MCF 10A (cell line): ENCODE measurements around the gene TIMM23B. TPM values are rescaled to one million over a fixed set of nuclear protein-coding genes. Genes with fewer than 3 reads are reported as not detected.
"Not testable (repeated sequence)": the region's sequence is repeated elsewhere in the genome, so short reads cannot be mapped to it uniquely, and the experiment has no call there.

Source experiments
- BruUV-seq: library from RNA; stranded (reverse); fragments of 400-500 nt; replicated peaks from 2 replicates; lab custom pipeline; 2021; lab: Mats Ljungman, UMichigan
- CTCF ChIA-PET: fragments of 300-600 bp; sonication (Branson Sonifier 250); formaldehyde crosslinking; extraction: SDS; loops from one replicate; lab custom pipeline; 2021; ENCODE audit warnings: antibody characterized with exemption, inconsistent platforms; lab: Yijun Ruan, JAX
- POLR2A ChIA-PET: fragments of 300-600, 350-650 bp; sonication (Branson Sonifier 250); formaldehyde crosslinking; extraction: SDS; loops from one replicate; lab custom pipeline; 2020; ENCODE audit warnings: antibody characterized with exemption, inconsistent platforms; lab: Yijun Ruan, JAX
- DNase-seq: peaks from one replicate; pipeline ENCODE4 v3.0.0-alpha.2; 2018; ENCODE audit not compliant: unreplicated experiment
- H3K27ac Mint-ChIP-seq: one replicate; pipeline ENCODE4 v1.8.0; 2022; ENCODE audit warnings: mild to moderate bottlenecking, low read depth, mixed read lengths; ENCODE audit not compliant: unreplicated experiment
- H3K27me3 Mint-ChIP-seq: one replicate; pipeline ENCODE4 v1.8.0; 2022; ENCODE audit warnings: mixed read lengths; ENCODE audit not compliant: insufficient read depth, unreplicated experiment
- H3K36me3 Mint-ChIP-seq: one replicate; pipeline ENCODE4 v1.8.0; 2022; ENCODE audit warnings: mild to moderate bottlenecking, moderate library complexity, mixed read lengths; ENCODE audit not compliant: insufficient read depth, unreplicated experiment
- H3K4me1 Mint-ChIP-seq: one replicate; pipeline ENCODE4 v1.8.0; 2022; ENCODE audit warnings: mixed read lengths; ENCODE audit not compliant: insufficient read depth, unreplicated experiment
- H3K4me3 Mint-ChIP-seq: one replicate; pipeline ENCODE4 v1.8.0; 2022; ENCODE audit warnings: mild to moderate bottlenecking, moderate library complexity, mixed read lengths; ENCODE audit not compliant: unreplicated experiment
- H3K9me3 Mint-ChIP-seq: one replicate; pipeline ENCODE4 v1.8.0; 2022; ENCODE audit warnings: mixed read lengths; ENCODE audit not compliant: unreplicated experiment
- intact Hi-C: fragments of 100-400 bp; cut with micrococcal nuclease; formaldehyde crosslinking; loops from 2 replicates; pipeline ENCODE4 v1.14.1; 2022
- total RNA-seq: library from RNA; stranded (reverse); gene quantifications from 2 replicates; pipeline ENCODE4 v1.2.3, GENCODE V29; 2022

Gene TIMM23B
- total RNA-seq, 1 experiment from 2014 or later: 34.4 TPM

DNA sequence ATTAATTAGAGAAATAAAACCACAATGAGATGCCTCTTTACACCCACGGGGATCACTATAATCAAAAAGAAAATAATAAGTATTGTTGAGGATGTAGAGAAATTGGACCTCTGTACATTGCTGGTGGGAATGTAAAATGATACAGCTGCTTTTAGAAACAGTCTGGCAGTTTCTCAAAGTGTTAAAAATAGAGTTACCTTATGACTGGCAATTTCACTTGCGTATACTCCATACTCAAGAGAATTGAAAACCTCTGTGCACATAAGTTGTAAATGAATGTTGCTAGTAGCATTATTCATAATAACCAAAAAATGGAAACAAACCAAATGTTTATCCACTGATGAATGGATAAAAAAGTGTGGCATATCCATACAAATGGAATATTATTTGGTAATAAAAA, 6.3 kb downstream of the TIMM23B start:
- POLR2A ChIA-PET, H3K27ac Mint-ChIP-seq, H3K9me3 Mint-ChIP-seq, intact Hi-C loops, H3K4me3 Mint-ChIP-seq, CTCF ChIA-PET, DNase-seq, BruUV-seq, H3K4me1 Mint-ChIP-seq, H3K27me3 Mint-ChIP-seq: not testable (repeated sequence)
- peaks cover 42% of the 10 kb centered on the region for H3K36me3 Mint-ChIP-seq

DNA sequence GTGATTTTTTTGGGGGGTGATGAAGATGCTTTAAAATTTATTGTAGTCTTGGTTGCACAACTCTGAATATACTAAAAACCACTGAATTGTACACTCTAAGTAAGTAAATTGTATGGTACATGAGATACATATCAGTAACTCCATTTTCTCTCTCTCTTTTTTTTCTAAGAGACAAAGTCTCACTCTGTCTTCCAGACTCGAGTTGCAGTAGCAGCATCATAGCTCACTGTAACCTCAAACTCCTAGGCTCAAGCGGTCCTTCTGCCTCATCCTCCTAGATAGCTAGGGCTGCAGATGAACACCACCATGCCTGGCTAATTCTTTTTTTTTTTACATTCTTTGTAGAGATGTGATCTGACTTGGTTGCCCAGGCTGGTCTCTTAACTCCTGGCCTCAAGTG, 6.9 kb downstream of the TIMM23B start:
- H3K4me1 Mint-ChIP-seq, H3K9me3 Mint-ChIP-seq, POLR2A ChIA-PET, DNase-seq, intact Hi-C loops, CTCF ChIA-PET, H3K27me3 Mint-ChIP-seq, H3K4me3 Mint-ChIP-seq, BruUV-seq, H3K27ac Mint-ChIP-seq: not testable (repeated sequence)
- peaks cover 48% of the 10 kb centered on the region for H3K36me3 Mint-ChIP-seq

DNA sequence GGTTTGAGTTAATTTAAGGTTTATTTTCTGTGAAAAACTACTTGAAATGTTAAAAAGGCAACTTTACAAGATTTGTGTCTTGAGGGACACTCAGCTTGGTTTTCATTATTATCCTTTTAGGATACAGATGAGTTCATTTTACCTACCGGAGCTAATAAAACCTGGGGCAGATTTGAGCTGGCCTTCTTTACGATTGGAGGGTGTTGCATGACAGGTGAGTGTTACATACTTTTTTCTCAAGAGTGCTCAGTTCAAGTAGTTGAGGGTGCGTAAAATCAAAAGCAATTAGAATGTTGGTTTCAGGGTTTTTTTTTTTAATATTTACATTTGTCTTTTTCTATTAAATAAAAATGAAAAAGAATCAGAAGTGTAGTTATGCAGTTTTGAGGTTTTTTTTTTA, 10.2 kb downstream of the TIMM23B start:
- CTCF ChIA-PET: interaction anchor here (0.7 kb wide), 1 partner anchor 117 kb away, joined by 3 read pairs; no protein-coding TSS in a partner anchor
- peaks cover 44% of the 10 kb centered on the region for H3K36me3 Mint-ChIP-seq
- DNase-seq, H3K27ac Mint-ChIP-seq, H3K4me1 Mint-ChIP-seq, POLR2A ChIA-PET, H3K27me3 Mint-ChIP-seq, BruUV-seq, H3K9me3 Mint-ChIP-seq, intact Hi-C loops, H3K4me3 Mint-ChIP-seq: not testable (repeated sequence)

DNA sequence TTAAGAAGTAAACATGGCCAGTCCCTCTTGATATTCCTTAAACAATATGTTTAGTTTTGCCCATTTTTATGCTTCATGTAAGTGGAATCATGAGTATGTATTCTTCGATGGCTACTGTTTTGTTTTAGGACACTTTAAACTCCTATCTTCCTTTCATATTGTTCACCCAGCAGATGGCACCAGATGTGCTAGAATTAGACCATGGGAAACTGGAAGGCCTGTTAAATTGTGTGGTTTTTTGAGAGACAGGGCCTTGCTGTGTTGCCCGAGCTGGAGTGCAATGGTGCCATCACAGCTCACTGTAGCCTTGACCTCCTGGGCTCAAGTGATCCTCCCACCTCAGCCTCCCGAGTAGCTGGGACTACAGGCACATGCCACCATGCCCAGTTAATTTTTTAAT, 11.3 kb downstream of the TIMM23B start:
- POLR2A ChIA-PET, BruUV-seq, CTCF ChIA-PET, H3K9me3 Mint-ChIP-seq, H3K4me3 Mint-ChIP-seq, intact Hi-C loops, H3K27ac Mint-ChIP-seq, H3K4me1 Mint-ChIP-seq, H3K27me3 Mint-ChIP-seq: not testable (repeated sequence)
- H3K36me3 Mint-ChIP-seq: peaks cover 42% of the 10 kb centered on the region
- DNase-seq: peak; percentile 4

DNA sequence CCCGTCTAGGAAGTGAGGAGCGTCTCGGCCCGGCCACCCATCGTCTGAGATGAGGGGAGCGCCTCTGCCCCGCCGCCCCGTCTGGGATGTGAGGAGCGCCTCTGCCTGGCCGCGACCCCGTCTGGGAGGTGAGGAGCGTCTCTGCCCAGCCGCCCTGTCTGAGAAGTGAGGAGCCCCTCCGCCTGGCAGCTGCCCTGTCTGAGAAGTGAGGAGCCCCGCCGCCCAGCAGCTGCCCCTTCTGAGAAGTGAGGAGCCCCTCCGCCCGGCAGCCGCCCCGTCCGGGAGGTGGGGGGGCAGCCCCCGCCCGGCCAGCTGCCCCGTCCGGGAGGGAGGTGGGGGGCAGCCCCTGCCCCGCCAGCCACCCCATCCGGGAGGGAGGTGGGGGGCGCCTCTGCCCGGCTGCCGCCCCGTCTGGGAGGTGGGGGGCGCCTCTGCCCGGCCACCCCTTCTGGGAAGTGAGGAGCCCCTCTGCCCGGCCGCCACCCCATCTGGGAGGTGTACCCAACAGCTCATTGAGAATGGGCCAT, 28.5 kb downstream of the TIMM23B start:
- BruUV-seq, H3K27me3 Mint-ChIP-seq, H3K4me3 Mint-ChIP-seq, CTCF ChIA-PET, H3K9me3 Mint-ChIP-seq, DNase-seq, POLR2A ChIA-PET, H3K27ac Mint-ChIP-seq, H3K4me1 Mint-ChIP-seq, intact Hi-C loops: not testable (repeated sequence)
- H3K36me3 Mint-ChIP-seq: peaks cover 15% of the 10 kb centered on the region

DNA sequence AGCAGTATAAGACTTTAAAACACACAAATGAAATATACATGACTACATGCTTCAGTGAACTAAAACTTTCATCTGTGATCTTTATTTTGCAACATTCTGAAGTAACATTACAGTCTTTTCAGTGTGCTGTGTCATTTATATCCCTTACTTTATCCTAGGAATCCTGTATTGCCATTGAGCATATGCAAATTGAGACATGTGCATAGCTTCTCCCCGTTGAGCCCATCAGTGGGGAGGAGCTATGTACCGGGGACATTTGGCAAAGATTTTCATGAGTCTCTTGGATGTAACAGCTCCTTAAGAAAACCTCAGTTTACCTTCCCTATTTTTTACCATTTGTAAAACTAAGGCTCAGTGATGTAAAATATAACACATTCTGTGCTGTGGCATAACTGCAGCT, 29.6 kb downstream of the TIMM23B start:
- CTCF ChIA-PET, POLR2A ChIA-PET, intact Hi-C loops: not testable (repeated sequence)

DNA sequence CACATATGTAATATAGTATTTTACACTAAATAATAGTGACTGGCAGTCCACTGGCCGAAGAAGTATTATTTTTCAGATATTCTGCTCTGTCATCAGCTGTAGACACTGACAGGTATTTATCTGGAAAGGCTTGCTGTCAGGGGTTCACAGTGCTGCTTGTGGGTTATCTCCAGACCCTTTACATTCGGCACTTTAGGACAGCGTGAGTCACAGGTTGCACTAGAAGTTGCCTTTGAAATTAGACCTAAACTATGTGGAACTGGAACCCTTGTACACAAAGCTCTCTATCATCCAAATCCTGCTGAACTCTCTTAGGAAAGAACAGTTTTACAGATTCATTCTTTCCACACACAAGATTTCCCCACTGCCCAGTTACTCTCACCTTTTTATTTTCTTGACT, 30.2 kb downstream of the TIMM23B start:
- BruUV-seq, CTCF ChIA-PET, POLR2A ChIA-PET, H3K4me3 Mint-ChIP-seq, H3K4me1 Mint-ChIP-seq, H3K9me3 Mint-ChIP-seq, H3K27ac Mint-ChIP-seq, DNase-seq, intact Hi-C loops, H3K27me3 Mint-ChIP-seq, H3K36me3 Mint-ChIP-seq: not testable (repeated sequence)

More for the DNA sequence above, 29.6 kb downstream of the TIMM23B start:
- not testable (repeated sequence) for H3K4me3 Mint-ChIP-seq, H3K36me3 Mint-ChIP-seq, H3K27me3 Mint-ChIP-seq, H3K4me1 Mint-ChIP-seq, H3K27ac Mint-ChIP-seq, DNase-seq, BruUV-seq, H3K9me3 Mint-ChIP-seq

DNA sequence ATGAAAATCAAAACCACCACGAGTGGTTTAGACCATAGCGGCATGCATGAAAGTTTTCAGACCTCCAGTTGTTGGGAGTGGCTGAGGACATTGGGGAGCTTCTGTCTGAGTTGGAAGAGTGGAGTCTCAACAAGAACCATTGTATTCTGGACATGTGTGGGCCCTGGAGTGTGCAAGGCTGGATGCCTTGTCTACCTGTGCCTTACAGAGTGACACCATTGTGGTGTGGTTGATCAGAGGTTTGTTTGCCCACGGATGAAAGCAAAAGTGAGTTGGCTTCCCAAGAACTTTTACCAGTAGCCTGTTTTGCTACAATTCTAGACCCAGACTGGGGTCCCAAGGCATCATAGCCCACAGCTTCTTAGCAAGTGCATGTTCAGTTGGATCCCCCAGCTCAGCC, 35.9 kb downstream of the TIMM23B start:
- H3K4me3 Mint-ChIP-seq, H3K9me3 Mint-ChIP-seq, H3K4me1 Mint-ChIP-seq, H3K27me3 Mint-ChIP-seq, BruUV-seq, DNase-seq, intact Hi-C loops, POLR2A ChIA-PET, CTCF ChIA-PET, H3K27ac Mint-ChIP-seq: not testable (repeated sequence)
- H3K36me3 Mint-ChIP-seq: peaks cover 11% of the 10 kb centered on the region

DNA sequence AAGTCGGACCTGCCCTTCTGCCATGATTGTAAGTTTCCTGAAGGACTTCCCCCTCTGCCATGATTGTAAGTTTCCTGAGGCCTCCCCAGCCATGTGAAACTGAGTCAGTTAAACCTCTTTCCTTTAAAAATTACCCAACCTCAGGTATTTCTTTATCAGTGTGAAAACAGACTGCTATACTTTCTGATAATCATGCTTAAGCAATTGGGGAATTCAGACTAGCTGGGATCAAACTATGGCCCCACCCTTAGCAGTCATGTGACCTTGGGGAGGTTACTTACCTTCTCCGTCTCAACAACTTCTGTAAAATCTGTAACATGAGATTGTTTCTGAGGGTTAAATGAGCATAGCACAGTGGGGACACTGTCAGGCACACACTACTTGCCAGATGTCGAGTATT, 45.4 kb downstream of the TIMM23B start:
- POLR2A ChIA-PET, BruUV-seq, H3K27me3 Mint-ChIP-seq, H3K27ac Mint-ChIP-seq, H3K9me3 Mint-ChIP-seq, CTCF ChIA-PET, intact Hi-C loops, H3K4me1 Mint-ChIP-seq, H3K4me3 Mint-ChIP-seq, DNase-seq: not testable (repeated sequence)
- H3K36me3 Mint-ChIP-seq: peaks cover 17% of the 10 kb centered on the region
